ENCODE measurements around the gene FGD2.

GRCh38 chr6:37056439-37057127, 51.1 kb downstream of the FGD2 start:
- TF ChIP-seq ZNF274 (IDR thresholded peaks at IDR 0.05; ENCODE audit: low read depth, low read length) (no peak), YY1 (IDR thresholded peaks at IDR 0.05; ENCODE audit: insufficient read depth, insufficient read length) (no peak)

Data from NT2/D1 (cell line).